Osteoblast (primary cell): ENCODE data around the gene DNAJA2. TPM values are rescaled to one million over a fixed set of nuclear protein-coding genes. Genes with fewer than 3 reads are reported as not detected.

Experiments used
- DNase-seq: peaks from one replicate; pipeline ENCODE4 v3.0.0; 2011; ENCODE audit warnings: low spot score, mixed read lengths; ENCODE audit not compliant: insufficient read length; ENCODE audit errors: missing footprints
- H2AFZ ChIP-seq: 2 replicates; pipeline ENCODE4 v1.6.0; 2011; ENCODE audit warnings: mild to moderate bottlenecking, low read length
- H3K27ac ChIP-seq: 2 replicates; pipeline ENCODE4 v1.5.1; 2011; ENCODE audit warnings: mild to moderate bottlenecking, low read depth, low read length, moderate library complexity
- H3K27me3 ChIP-seq: 2 replicates; pipeline ENCODE4 v1.6.0; 2012; ENCODE audit warnings: mild to moderate bottlenecking, control low read depth, inconsistent platforms, low read length, moderate library complexity; ENCODE audit not compliant: insufficient read depth
- H3K36me3 ChIP-seq: 2 replicates; pipeline ENCODE4 v1.5.1; 2011; ENCODE audit warnings: mild to moderate bottlenecking, low read length, control low read depth, moderate library complexity; ENCODE audit not compliant: insufficient read depth
- H3K4me1 ChIP-seq: 2 replicates; pipeline ENCODE4 v1.5.1; 2011; ENCODE audit warnings: mild to moderate bottlenecking, low read length, control low read depth, moderate library complexity; ENCODE audit not compliant: insufficient read depth
- H3K4me2 ChIP-seq: 2 replicates; pipeline ENCODE4 v1.6.0; 2011; ENCODE audit warnings: mild to moderate bottlenecking, low read length; ENCODE audit not compliant: insufficient read depth
- H3K4me3 ChIP-seq: fragments of 200-600 bp; sonication (generic); 3 replicates; pipeline ENCODE4 v1.5.1; 2012; ENCODE audit warnings: mild to moderate bottlenecking, low read length, inconsistent platforms; ENCODE audit not compliant: insufficient read depth
- H3K79me2 ChIP-seq: 2 replicates; pipeline ENCODE4 v1.6.0; 2012; ENCODE audit warnings: mild to moderate bottlenecking, low read length, control low read depth, inconsistent platforms; ENCODE audit not compliant: insufficient read depth
- H3K9me3 ChIP-seq: 2 replicates; pipeline ENCODE4 v1.5.1; 2011; ENCODE audit warnings: low read depth, low read length, control low read depth
- H4K20me1 ChIP-seq: 2 replicates; pipeline ENCODE4 v1.6.0; 2012; ENCODE audit warnings: mild to moderate bottlenecking, low read length, control low read depth; ENCODE audit not compliant: insufficient read depth
- CTCF ChIP-seq: IDR thresholded peaks from 2 replicates; pipeline ENCODE4 v1.5.1; 2011; ENCODE audit warnings: mild to moderate bottlenecking, low read depth, low read length, moderate library complexity; ENCODE audit errors: extremely low read depth
- total RNA-seq: library from RNA; depleted of rRNA; stranded (reverse); fragments of >200 nt; gene quantifications from 2 replicates; pipeline ENCODE4 v1.2.3, GENCODE V29; 2012

DNAJA2 gene
- total RNA-seq, 1 donor = 83.2 TPM

- no peak for TF ChIP-seq CTCF
- no peaks in the 10 kb centered on the region for H3K27me3 ChIP-seq
- no peak for DNase-seq
- H3K4me2 ChIP-seq = peak overlapping the region; percentile 87
- H3K4me3 ChIP-seq = peak overlapping the region; percentile 90
- H3K79me2 ChIP-seq = peaks cover 44% of the 10 kb centered on the region
- H3K4me1 ChIP-seq = peaks cover 12% of the 10 kb centered on the region
- H2AFZ ChIP-seq = peak overlapping the region; percentile 89
- H4K20me1 ChIP-seq = peaks cover 17% of the 10 kb centered on the region
- peak overlapping the region; percentile 64 for H3K27ac ChIP-seq
- H3K9me3 ChIP-seq = no peaks in the 10 kb centered on the region
- peaks cover 21% of the 10 kb centered on the region for H3K36me3 ChIP-seq
Measured at GRCh38 chr16:46973996-46974324, 486 bp upstream of the DNAJA2 start.

GRCh38 chr16:46972429-46973206 lies 856 bp downstream of the DNAJA2 start:
- Histone ChIP-seq H3K27me3 (no peaks in the 10 kb centered on the region), H3K36me3 (peaks cover 34% of the 10 kb centered on the region), H3K79me2 (peaks cover 57% of the 10 kb centered on the region), H3K4me1 (peaks cover 12% of the 10 kb centered on the region), H4K20me1 (peaks cover 17% of the 10 kb centered on the region), H3K27ac (peak overlapping the region; percentile 64), H3K9me3 (no peaks in the 10 kb centered on the region), H2AFZ (peak overlapping the region; percentile 56), H3K4me2 (peak overlapping the region; percentile 87), H3K4me3 (peak overlapping the region; percentile 90)
- TF ChIP-seq CTCF = no peak
- DNase-seq = peak; percentile 88

GRCh38 chr16:46971271-46971670 lies 2.2 kb downstream of the DNAJA2 start:
- Histone ChIP-seq H3K79me2 (peaks cover 70% of the 10 kb centered on the region), H3K27me3 (no peaks in the 10 kb centered on the region), H3K4me3 (no peak overlapping the region), H3K4me1 (peaks cover 12% of the 10 kb centered on the region), H3K9me3 (no peaks in the 10 kb centered on the region), H3K4me2 (no peak overlapping the region), H2AFZ (no peak overlapping the region), H3K36me3 (peaks cover 48% of the 10 kb centered on the region), H3K27ac (no peak overlapping the region), H4K20me1 (peaks cover 21% of the 10 kb centered on the region)
- no peak for DNase-seq
- TF ChIP-seq CTCF = no peak

- Histone ChIP-seq H3K79me2 (peaks cover 76% of the 10 kb centered on the region), H3K9me3 (no peaks in the 10 kb centered on the region), H2AFZ (no peak overlapping the region), H3K27ac (no peak overlapping the region), H3K27me3 (no peaks in the 10 kb centered on the region), H4K20me1 (peaks cover 21% of the 10 kb centered on the region), H3K36me3 (peaks cover 59% of the 10 kb centered on the region), H3K4me2 (no peak overlapping the region), H3K4me3 (no peak overlapping the region), H3K4me1 (peaks cover 12% of the 10 kb centered on the region)
- TF ChIP-seq CTCF = no peak
- DNase-seq = no peak
Measured at GRCh38 chr16:46970089-46970488, 3.4 kb downstream of the DNAJA2 start.
